Keratinocyte (primary cell): Measurements from ENCODE around the gene AFTPH. TPM values are rescaled to one million over a fixed set of nuclear protein-coding genes. Genes with fewer than 3 reads are reported as not detected.

ENCODE experiments used
- DNase-seq: peaks from one replicate; pipeline ENCODE4 v3.0.0-alpha.2; 2011; ENCODE audit warnings: low read depth, missing footprints, low spot score
- FAIRE-seq: peaks from 2 replicates; lab custom pipeline; 2011; peaks lifted over from hg19 to GRCh38; lab: Jason Lieb, UNC
- H2AFZ ChIP-seq: 2 replicates; pipeline ENCODE4 v1.6.0; 2012; ENCODE audit warnings: low read length, control low read depth, inconsistent platforms; ENCODE audit not compliant: control insufficient read depth
- H3K27ac ChIP-seq: 2 replicates; pipeline ENCODE4 v1.5.1; 2011; ENCODE audit warnings: low read length; ENCODE audit not compliant: control insufficient read depth, insufficient read depth
- H3K27me3 ChIP-seq: 3 replicates; pipeline ENCODE4 v1.6.0; 2011; ENCODE audit warnings: low read length; ENCODE audit not compliant: control insufficient read depth, insufficient read depth; ENCODE audit errors: extremely low read depth
- H3K36me3 ChIP-seq, 2 experiments: 2 replicates in 1 of 2; 3 replicates in 1 of 2; pipeline ENCODE4 v1.5.1; 2011; ENCODE audit warnings: low read length in 2 of 2, mild to moderate bottlenecking in 1 of 2; ENCODE audit not compliant: control insufficient read depth in 2 of 2, insufficient read depth in 2 of 2; ENCODE audit errors: extremely low read depth in 1 of 2
- H3K4me1 ChIP-seq: 3 replicates; pipeline ENCODE4 v1.5.1; 2011; ENCODE audit warnings: low read length; ENCODE audit not compliant: control insufficient read depth, insufficient read depth; ENCODE audit errors: extremely low read depth
- H3K4me2 ChIP-seq: 3 replicates; pipeline ENCODE4 v1.6.0; 2011; ENCODE audit warnings: low read depth, low read length; ENCODE audit not compliant: control insufficient read depth, insufficient read depth; ENCODE audit errors: extremely low read depth
- H3K4me3 ChIP-seq, 3 experiments: fragments of 200-600 bp in 1 of 3; sonication (generic) in 1 of 3; 2 replicates in 2 of 3; 3 replicates in 1 of 3; pipeline ENCODE4 v1.5.1; 2011 to 2016; ENCODE audit warnings: low read length in 3 of 3, mild to moderate bottlenecking in 3 of 3, control low read depth in 2 of 3, inconsistent platforms in 1 of 3, low read depth in 1 of 3, mixed read lengths in 1 of 3, mixed run types in 1 of 3, moderate library complexity in 1 of 3; ENCODE audit not compliant: control insufficient read depth in 2 of 3, insufficient read depth in 2 of 3; ENCODE audit errors: extremely low read depth in 1 of 3
- H3K79me2 ChIP-seq: 2 replicates; pipeline ENCODE4 v1.6.0; 2012; ENCODE audit warnings: low read length; ENCODE audit not compliant: control insufficient read depth, insufficient read depth
- H3K9ac ChIP-seq: 3 replicates; pipeline ENCODE4 v1.6.0; 2011; ENCODE audit warnings: low read length; ENCODE audit not compliant: control insufficient read depth, insufficient read depth; ENCODE audit errors: extremely low read depth
- H3K9me1 ChIP-seq: 3 replicates; pipeline ENCODE4 v1.6.0; 2011; ENCODE audit warnings: low read length; ENCODE audit not compliant: control insufficient read depth, insufficient read depth; ENCODE audit errors: extremely low read depth
- H3K9me3 ChIP-seq: 2 replicates; pipeline ENCODE4 v1.5.1; 2012; ENCODE audit warnings: low read depth, low read length; ENCODE audit not compliant: control insufficient read depth
- H4K20me1 ChIP-seq: 3 replicates; pipeline ENCODE4 v1.6.0; 2011; ENCODE audit warnings: low read length; ENCODE audit not compliant: control insufficient read depth, insufficient read depth; ENCODE audit errors: extremely low read depth
- CTCF ChIP-seq, 3 experiments: IDR thresholded peaks in 1 of 3; conservative IDR thresholded peaks in 1 of 3; optimal IDR thresholded peaks in 1 of 3; 2 replicates in 2 of 3; 3 replicates in 1 of 3; pipeline versions ENCODE3 to v1.5.1; 2011; ENCODE audit warnings: low read length in 3 of 3, mild to moderate bottlenecking in 3 of 3, moderate library complexity in 2 of 3, control low read depth in 1 of 3, inconsistent platforms in 1 of 3; ENCODE audit not compliant: insufficient read depth in 2 of 3; ENCODE audit errors: extremely low read depth in 1 of 3
- EZH2 ChIP-seq: IDR thresholded peaks from one replicate; pipeline ENCODE4 v1.6.1; 2012; ENCODE audit warnings: inconsistent platforms, mild to moderate bottlenecking, low read length, moderate library complexity
- dilution Hi-C: fragments of 300-500 bp; cut with MboI; formaldehyde crosslinking; loops from one replicate; pipeline ENCODE4 v1.7.0; 2020; ENCODE audit warnings: low sequenced_read_pairs; ENCODE audit not compliant: extremely low pct_ligation_motif_present
- polyA plus RNA-seq, 5 experiments: library from polyadenylated mRNA; depleted of rRNA in 3 of 5; stranded (reverse) in 3 of 5; stranded (forward) in 1 of 5; unstranded in 1 of 5; fragments of >200 nt; gene quantifications; 1 replicate in 1 of 5; 2 replicates in 3 of 5; 3 replicates in 1 of 5; pipeline versions ENCODE4 v1.2.1 to v1.2.3, GENCODE V29; 2011 to 2012; ENCODE audit warnings: missing spikeins in 2 of 5, low read depth in 1 of 5, low replicate concordance in 1 of 5

Gene AFTPH
- polyA plus RNA-seq, 1 donor (not counting 4 experiments of a cell fraction or from before 2014, with no cell fraction given) = 28.3 TPM

DNA sequence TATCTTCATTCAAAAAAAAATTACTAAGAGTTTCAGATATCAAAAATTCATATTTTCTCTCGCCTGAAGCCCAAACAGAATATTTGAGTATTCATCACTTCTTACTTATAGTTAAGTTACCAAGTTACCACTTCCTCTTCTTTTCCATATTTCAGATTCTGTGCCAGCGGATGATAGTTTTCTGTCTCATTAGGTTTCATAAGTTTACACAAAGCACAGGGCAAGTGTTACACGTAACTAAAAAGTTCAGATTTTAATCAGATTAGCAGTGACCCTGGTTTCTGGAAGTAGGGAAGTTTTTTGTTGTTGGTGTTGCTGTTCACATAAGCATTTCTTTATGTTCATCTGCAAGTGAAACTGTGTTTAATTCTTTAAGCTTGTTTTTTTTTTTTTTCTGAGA lies 10.2 kb downstream of the AFTPH start:
- Histone ChIP-seq H3K9ac (no peak overlapping the region), H3K27me3 (no peaks in the 10 kb centered on the region), H3K27ac (no peak overlapping the region), H3K4me1 (peaks cover 3% of the 10 kb centered on the region), H3K36me3 (no peaks in the 10 kb centered on the region), H3K79me2 (peaks cover 77% of the 10 kb centered on the region), H3K4me3 (no peak overlapping the region), H2AFZ (no peak overlapping the region), H3K4me2 (no peak overlapping the region), H3K9me3 (no peaks in the 10 kb centered on the region), H4K20me1 (no peaks in the 10 kb centered on the region), H3K9me1 (peaks cover 2% of the 10 kb centered on the region)
- dilution Hi-C loops = no loop called here
- TF ChIP-seq CTCF (optimal IDR thresholded peaks at IDR 0.05 in 1 of 3, IDR thresholded peaks at IDR 0.05 in 1 of 3, conservative IDR thresholded peaks at IDR 0.05 in 1 of 3; ENCODE audit: extremely low read depth in 1 of 3, insufficient read depth in 2 of 3, low read length in 3 of 3) (no peak), EZH2 (no peak)
- DNase-seq = no peak
- FAIRE-seq = no peak

- dilution Hi-C loops = no loop called here
- no peak for FAIRE-seq
Measured at GRCh38 chr2:64535024-64535423, 10.9 kb downstream of the AFTPH start.

More at GRCh38 chr2:64535024-64535423, 10.9 kb downstream of the AFTPH start:
- Histone ChIP-seq H3K4me3 (no peak overlapping the region), H3K36me3 (no peaks in the 10 kb centered on the region), H3K27ac (no peak overlapping the region), H4K20me1 (no peaks in the 10 kb centered on the region), H3K9me1 (peaks cover 2% of the 10 kb centered on the region), H3K27me3 (no peaks in the 10 kb centered on the region), H3K9ac (no peak overlapping the region), H3K4me2 (no peak overlapping the region), H2AFZ (no peak overlapping the region), H3K4me1 (peaks cover 3% of the 10 kb centered on the region), H3K9me3 (no peaks in the 10 kb centered on the region), H3K79me2 (peaks cover 76% of the 10 kb centered on the region)
- TF ChIP-seq EZH2 = no peak
- TF ChIP-seq CTCF (optimal IDR thresholded peaks at IDR 0.05 in 1 of 3, IDR thresholded peaks at IDR 0.05 in 1 of 3, conservative IDR thresholded peaks at IDR 0.05 in 1 of 3; ENCODE audit: extremely low read depth in 1 of 3, insufficient read depth in 2 of 3, low read length in 3 of 3) = no peak
- no peak for DNase-seq
